Left renal pelvis (tissue), 4 donors: ENCODE measurements around the gene KLC4. TPM values are rescaled to one million over a fixed set of nuclear protein-coding genes. Genes with fewer than 3 reads are reported as not detected.

Source experiments
- DNase-seq, 4 donors: peaks; one replicate each; pipeline ENCODE4 v3.0.0-alpha.2; 2013; ENCODE audit warnings: low read depth in 4 of 4, low spot score in 3 of 4
- polyA plus RNA-seq, 4 donors: library from polyadenylated mRNA; unstranded; fragments of 120-200 nt; gene quantifications; one replicate each; pipeline ENCODE4 v1.2.1, GENCODE V29; 2013; ENCODE audit not compliant: insufficient read length in 4 of 4

KLC4 gene
- polyA plus RNA-seq = 10 to 100 TPM; 30.6 to 74.2 (median 51.3) TPM

GRCh38 chr6:43059168-43060033, at the start of gene KLC4, which contains the start of gene MRPL2:
TSS of gene KLC4 (plus strand) at chr6:43059631. CDS start at chr6:43061336, 1,705 bp downstream.
TSS of gene MRPL2 (minus strand) at chr6:43059434. CDS start at chr6:43059381, 53 bp downstream.
- DNase-seq = peak; percentile 93 to 98 (median 97)

GRCh38 chr6:43011207-43011606, 48.2 kb upstream of the KLC4 start:
- no peak for DNase-seq

GRCh38 chr6:43012364-43012763, 47.1 kb upstream of the KLC4 start:
- no peak for DNase-seq

- no peak for DNase-seq
These were observed 46.2 kb upstream of the KLC4 start for GRCh38 chr6:43013097-43013842.

GRCh38 chr6:43013843-43014433, 45.5 kb upstream of the KLC4 start, which contains the start of the genes KLHDC3 and MEA1:
TSS of gene KLHDC3 (plus strand) at chr6:43014249. CDS start at chr6:43017193, 2,944 bp downstream.
TSS of gene MEA1 (minus strand) at chr6:43013946. CDS start at chr6:43013813, 133 bp downstream.
- DNase-seq = peak; percentile 99 to 100 (median 100)

GRCh38 chr6:43014434-43014909, 45.0 kb upstream of the KLC4 start:
- no peak for DNase-seq

- no peak for DNase-seq
These were observed 43.1 kb upstream of the KLC4 start for GRCh38 chr6:43016176-43016942.

- no peak for DNase-seq
These were observed 42.5 kb upstream of the KLC4 start for GRCh38 chr6:43016943-43017334.

- no peak for DNase-seq
These were observed 40.3 kb upstream of the KLC4 start for GRCh38 chr6:43019152-43019551.

GRCh38 chr6:43020052-43020705, 39.3 kb upstream of the KLC4 start:
- no peak for DNase-seq

- DNase-seq = peak in 1 of 4 donors; percentile 21
These were observed 38.6 kb upstream of the KLC4 start for GRCh38 chr6:43020847-43021246.

GRCh38 chr6:43021270-43022047, 38.0 kb upstream of the KLC4 start, which contains the start of gene RRP36:
TSS of gene RRP36 (plus strand) at chr6:43021623. CDS start at chr6:43021655, 32 bp downstream.
- DNase-seq = peak in 3 of 4 donors; percentile 21 to 50 (median 42)

GRCh38 chr6:43024436-43024835, 35.0 kb upstream of the KLC4 start:
- DNase-seq = no peak

GRCh38 chr6:43026365-43026764, 33.1 kb upstream of the KLC4 start:
- no peak for DNase-seq

- no peak for DNase-seq
These were observed 30.3 kb upstream of the KLC4 start for GRCh38 chr6:43029120-43029519.

- DNase-seq = no peak
These were observed 27.1 kb upstream of the KLC4 start for GRCh38 chr6:43032326-43032725.

GRCh38 chr6:43033496-43034189, 25.8 kb upstream of the KLC4 start:
- DNase-seq = no peak

- no peak for DNase-seq
These were observed 25.3 kb upstream of the KLC4 start for GRCh38 chr6:43034190-43034525.
